SKM-1 (cell line): Measurements from ENCODE around the gene SEPTIN1.
"Not testable (repeated sequence)": the region's sequence is repeated elsewhere in the genome, so short reads cannot be mapped to it uniquely, and the experiment has no call there.

Source experiments
- DNase-seq: peaks from one replicate; lab custom pipeline; 2025; ENCODE audit not compliant: unreplicated experiment; lab: John Stamatoyannopoulos, UW

SEPTIN1 gene

GRCh38 chr16:30401768-30402425 is 19.5 kb upstream of the SEPTIN1 start:
- no peak for DNase-seq

GRCh38 chr16:30399435-30400186 is 17.2 kb upstream of the SEPTIN1 start:
- DNase-seq = no peak

GRCh38 chr16:30398661-30399434 is 16.5 kb upstream of the SEPTIN1 start:
- DNase-seq = no peak

- no peak for DNase-seq
These were observed 15.7 kb upstream of the SEPTIN1 start for GRCh38 chr16:30397776-30398660.

- DNase-seq = no peak
These were observed 14.7 kb upstream of the SEPTIN1 start for GRCh38 chr16:30397056-30397455.

GRCh38 chr16:30396627-30397026 is 14.3 kb upstream of the SEPTIN1 start:
- DNase-seq = not testable (repeated sequence)

- DNase-seq = no peak
These were observed 13.7 kb upstream of the SEPTIN1 start for GRCh38 chr16:30395992-30396585.

- peak; percentile 50 for DNase-seq
These were observed 13.0 kb upstream of the SEPTIN1 start, which contains the start of gene ZNF48 for GRCh38 chr16:30395155-30395991. Gene ZNF48 (plus strand): TSS chr16:30395420. CDS start chr16:30395795, 375 bp downstream.

GRCh38 chr16:30394592-30395154 is 12.3 kb upstream of the SEPTIN1 start:
- DNase-seq = no peak

GRCh38 chr16:30383521-30383920 is 1.2 kb upstream of the SEPTIN1 start:
- no peak for DNase-seq

- DNase-seq = no peak
These were observed 895 bp downstream of the SEPTIN1 start for GRCh38 chr16:30381291-30382041.

GRCh38 chr16:30380803-30381208 is 1.6 kb downstream of the SEPTIN1 start:
- no peak for DNase-seq

GRCh38 chr16:30380072-30380802 is 2.1 kb downstream of the SEPTIN1 start:
- no peak for DNase-seq

GRCh38 chr16:30379158-30379783 is 3.1 kb downstream of the SEPTIN1 start:
- no peak for DNase-seq

- DNase-seq = peak; percentile 90
These were observed 3.9 kb downstream of the SEPTIN1 start for GRCh38 chr16:30378236-30379157.

GRCh38 chr16:30377812-30378235 is 4.5 kb downstream of the SEPTIN1 start:
- peak; percentile 50 for DNase-seq
